ENCODE results near the gene IRS2. TPM values are rescaled to one million over a fixed set of nuclear protein-coding genes. Genes with fewer than 3 reads are reported as not detected.

IRS2 gene
- total and polyA plus RNA-seq, 2 experiments from 2014 or later, result 3.0 to 12.6 TPM

DNA sequence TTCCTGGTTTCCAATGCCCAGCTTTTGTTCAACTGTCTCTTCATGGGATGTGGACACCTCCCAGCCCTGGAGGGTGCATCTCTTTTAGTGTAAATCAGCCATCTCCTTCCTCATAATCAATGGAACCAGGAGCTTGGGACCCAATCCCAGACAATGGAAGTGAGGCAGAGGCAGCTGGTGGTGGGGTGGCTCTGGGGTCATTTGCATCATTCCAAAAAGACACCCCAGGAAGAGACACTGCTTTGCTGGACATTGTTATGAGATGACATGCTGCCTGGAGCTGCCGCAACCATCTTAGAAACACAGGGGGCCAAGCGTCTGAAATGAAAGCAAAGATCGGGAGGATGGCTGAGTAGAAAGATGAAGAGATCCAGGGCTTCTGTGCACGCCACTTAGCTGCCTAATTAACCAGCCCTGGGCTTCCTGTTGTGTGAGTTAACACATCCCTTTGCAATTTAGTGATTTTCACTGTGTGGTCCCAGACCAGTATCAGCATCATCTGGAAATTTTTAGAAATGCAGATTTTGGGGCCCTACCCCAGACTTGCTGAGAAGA, 36.1 kb downstream of the IRS2 start:
- no peak overlapping the region for H3K4me3 ChIP-seq
- H3K27me3 ChIP-seq, result no peaks in the 10 kb centered on the region
- TF ChIP-seq, protein P1, sequence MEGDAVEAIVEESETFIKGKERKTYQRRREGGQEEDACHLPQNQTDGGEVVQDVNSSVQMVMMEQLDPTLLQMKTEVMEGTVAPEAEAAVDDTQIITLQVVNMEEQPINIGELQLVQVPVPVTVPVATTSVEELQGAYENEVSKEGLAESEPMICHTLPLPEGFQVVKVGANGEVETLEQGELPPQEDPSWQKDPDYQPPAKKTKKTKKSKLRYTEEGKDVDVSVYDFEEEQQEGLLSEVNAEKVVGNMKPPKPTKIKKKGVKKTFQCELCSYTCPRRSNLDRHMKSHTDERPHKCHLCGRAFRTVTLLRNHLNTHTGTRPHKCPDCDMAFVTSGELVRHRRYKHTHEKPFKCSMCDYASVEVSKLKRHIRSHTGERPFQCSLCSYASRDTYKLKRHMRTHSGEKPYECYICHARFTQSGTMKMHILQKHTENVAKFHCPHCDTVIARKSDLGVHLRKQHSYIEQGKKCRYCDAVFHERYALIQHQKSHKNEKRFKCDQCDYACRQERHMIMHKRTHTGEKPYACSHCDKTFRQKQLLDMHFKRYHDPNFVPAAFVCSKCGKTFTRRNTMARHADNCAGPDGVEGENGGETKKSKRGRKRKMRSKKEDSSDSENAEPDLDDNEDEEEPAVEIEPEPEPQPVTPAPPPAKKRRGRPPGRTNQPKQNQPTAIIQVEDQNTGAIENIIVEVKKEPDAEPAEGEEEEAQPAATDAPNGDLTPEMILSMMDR (IDR thresholded peaks at IDR 0.05; ENCODE audit: low read depth, low read length), result no peak
- H3K27ac ChIP-seq, result no peak overlapping the region
- no peaks in the 10 kb centered on the region for H3K36me3 ChIP-seq
- peaks cover 16% of the 10 kb centered on the region for H3K4me1 ChIP-seq (ENCODE audit: low read depth)
- no peak for DNase-seq (ENCODE audit: low read depth in 1 of 2, low spot score in 1 of 2)
- H3K9me3 ChIP-seq (ENCODE audit: low read depth), result no peaks in the 10 kb centered on the region

DNA sequence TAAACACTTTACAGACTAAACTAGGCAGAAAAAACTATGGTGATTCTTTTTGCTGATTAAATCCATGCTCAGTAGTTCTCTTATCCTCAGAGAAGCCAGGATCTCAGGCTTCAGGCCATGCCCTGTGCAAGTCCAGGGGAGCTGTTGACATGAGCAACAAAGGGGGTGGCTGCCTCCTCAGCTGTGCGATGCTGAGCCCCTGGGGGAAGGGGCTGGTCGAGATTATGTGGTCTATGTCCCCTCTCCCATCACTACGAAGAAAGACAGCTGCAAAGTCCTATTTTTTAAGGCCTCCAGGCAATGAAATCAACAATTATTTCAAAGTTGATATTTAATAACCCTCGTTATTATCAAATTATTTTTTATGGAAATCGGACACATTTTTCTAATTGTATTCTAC, 37.0 kb downstream of the IRS2 start:
- TF ChIP-seq, protein P1 (IDR thresholded peaks at IDR 0.05; ENCODE audit: low read depth, low read length), result no peak
- H3K27me3 ChIP-seq, result no peaks in the 10 kb centered on the region
- no peak for DNase-seq (ENCODE audit: low read depth in 1 of 2, low spot score in 1 of 2)
- no peaks in the 10 kb centered on the region for H3K36me3 ChIP-seq
- H3K4me3 ChIP-seq, result no peak overlapping the region
- no peaks in the 10 kb centered on the region for H3K9me3 ChIP-seq (ENCODE audit: low read depth)
- H3K27ac ChIP-seq, result no peak overlapping the region
- H3K4me1 ChIP-seq (ENCODE audit: low read depth), result peaks cover 16% of the 10 kb centered on the region

DNA sequence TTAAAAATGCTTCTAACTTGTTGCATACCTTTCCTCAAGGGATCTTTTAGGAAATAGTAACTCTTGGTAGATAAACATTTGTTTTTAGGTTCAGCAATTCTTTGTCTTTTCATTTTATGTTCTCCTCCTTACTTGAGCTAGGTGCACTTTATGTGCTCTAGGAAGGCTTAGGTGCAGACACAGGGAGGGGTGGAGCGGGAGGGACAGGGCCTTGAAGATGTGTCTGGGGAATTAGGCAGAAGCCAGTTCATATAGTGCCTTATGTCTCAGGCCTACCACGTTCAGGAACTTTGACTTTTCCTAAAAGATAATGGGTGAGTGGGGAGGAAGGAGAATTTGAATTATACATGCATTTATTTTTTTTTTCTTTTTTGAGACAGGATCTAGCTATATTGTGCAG, 37.7 kb downstream of the IRS2 start:
- no peaks in the 10 kb centered on the region for H3K27me3 ChIP-seq
- H3K27ac ChIP-seq, result no peak overlapping the region
- H3K9me3 ChIP-seq (ENCODE audit: low read depth), result no peaks in the 10 kb centered on the region
- no peaks in the 10 kb centered on the region for H3K36me3 ChIP-seq
- H3K4me3 ChIP-seq, result no peak overlapping the region
- TF ChIP-seq, protein P1 (IDR thresholded peaks at IDR 0.05; ENCODE audit: low read depth, low read length), result no peak
- DNase-seq (ENCODE audit: low read depth in 1 of 2, low spot score in 1 of 2), result no peak
- peaks cover 20% of the 10 kb centered on the region for H3K4me1 ChIP-seq (ENCODE audit: low read depth)

DNA sequence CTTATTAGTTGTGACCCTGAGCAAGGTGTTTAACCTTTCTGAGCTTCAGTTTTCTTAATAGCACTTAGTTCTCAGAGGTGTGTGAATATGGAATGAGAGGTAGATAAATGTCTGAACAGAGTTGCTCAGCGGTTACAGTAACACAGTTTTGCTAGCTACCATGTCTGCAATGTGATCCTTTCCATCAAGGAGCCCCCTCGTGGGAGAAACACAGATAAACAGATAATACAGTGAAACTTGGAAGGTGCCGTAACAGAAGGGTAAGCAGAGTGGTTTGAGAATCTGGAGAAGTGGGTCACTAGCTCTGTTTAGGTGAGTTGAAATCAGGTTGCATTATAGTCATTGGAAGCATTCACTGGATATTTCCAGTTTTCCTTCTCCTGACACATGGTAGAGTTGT, 38.9 kb downstream of the IRS2 start:
- Histone ChIP-seq H3K9me3 (ENCODE audit: low read depth) (no peaks in the 10 kb centered on the region), H3K4me1 (ENCODE audit: low read depth) (peaks cover 21% of the 10 kb centered on the region), H3K4me3 (no peak overlapping the region), H3K36me3 (no peaks in the 10 kb centered on the region), H3K27me3 (no peaks in the 10 kb centered on the region), H3K27ac (no peak overlapping the region)
- no peak for DNase-seq (ENCODE audit: low read depth in 1 of 2, low spot score in 1 of 2)
- TF ChIP-seq, protein P1 (IDR thresholded peaks at IDR 0.05; ENCODE audit: low read depth, low read length), result no peak

DNA sequence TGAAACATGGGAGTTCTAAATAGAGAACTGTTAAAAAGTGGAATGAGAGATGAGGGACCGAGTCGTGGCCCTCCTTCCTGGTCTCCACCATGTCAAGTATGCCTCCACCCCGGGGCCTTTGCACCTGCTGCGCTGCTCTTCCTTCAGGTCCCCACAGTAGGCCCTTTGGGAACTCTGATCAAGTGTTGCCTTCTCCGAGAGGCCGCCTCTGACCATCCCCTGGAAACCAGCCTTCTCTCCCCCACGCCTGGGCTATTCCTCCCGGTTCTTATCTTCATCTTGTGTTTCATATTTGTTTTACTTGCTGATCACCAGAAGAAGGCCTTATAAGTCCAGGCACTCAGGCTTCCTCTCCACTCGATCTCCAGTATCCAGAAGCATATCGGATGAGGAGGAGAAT, 40.0 kb downstream of the IRS2 start:
- TF ChIP-seq, protein P1 (IDR thresholded peaks at IDR 0.05; ENCODE audit: low read depth, low read length), result no peak
- no peaks in the 10 kb centered on the region for H3K27me3 ChIP-seq
- no peaks in the 10 kb centered on the region for H3K9me3 ChIP-seq (ENCODE audit: low read depth)
- no peak overlapping the region for H3K4me3 ChIP-seq
- DNase-seq (ENCODE audit: low read depth in 1 of 2, low spot score in 1 of 2), result no peak
- H3K36me3 ChIP-seq, result no peaks in the 10 kb centered on the region
- H3K27ac ChIP-seq, result no peak overlapping the region
- H3K4me1 ChIP-seq (ENCODE audit: low read depth), result peaks cover 17% of the 10 kb centered on the region

DNA sequence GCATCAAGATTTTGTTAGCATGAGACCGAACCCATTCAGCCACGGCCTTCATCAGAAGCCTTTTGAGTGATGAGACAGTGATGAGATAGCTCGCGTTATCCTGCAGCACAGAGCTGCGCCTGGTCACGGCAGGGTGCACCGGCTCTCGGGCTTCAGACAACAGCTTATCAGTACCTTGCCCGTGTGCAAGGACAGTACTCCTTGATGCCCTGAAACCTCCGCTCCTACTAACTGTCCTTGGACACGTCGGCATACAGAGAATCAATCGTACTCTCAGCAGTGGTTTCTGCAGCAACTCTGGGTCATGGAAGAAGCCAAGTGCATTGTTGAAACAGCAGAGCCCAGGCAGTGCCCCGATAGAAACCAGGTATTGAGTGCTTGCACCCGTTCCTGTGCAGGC, 40.7 kb downstream of the IRS2 start:
- Histone ChIP-seq H3K9me3 (ENCODE audit: low read depth) (no peaks in the 10 kb centered on the region), H3K36me3 (no peaks in the 10 kb centered on the region), H3K4me1 (ENCODE audit: low read depth) (peaks cover 13% of the 10 kb centered on the region), H3K27me3 (no peaks in the 10 kb centered on the region), H3K27ac (no peak overlapping the region), H3K4me3 (no peak overlapping the region)
- TF ChIP-seq, protein P1 (IDR thresholded peaks at IDR 0.05; ENCODE audit: low read depth, low read length), result no peak
- DNase-seq (ENCODE audit: low read depth in 1 of 2, low spot score in 1 of 2), result no peak

All from cardiac muscle cell (in vitro differentiated cells and primary cell).